SU-DHL-6 (cell line): Measurements from ENCODE around the gene KLF2.
A peak's percentile ranks its signal among the peaks of the same experiment; 100 is the strongest.

Source experiments
- H2AFZ ChIP-seq: fragments of 200-600 bp; sonication (generic); 2 replicates; pipeline ENCODE4 v1.6.1; 2014; ENCODE audit warnings: low read depth, mild to moderate bottlenecking, moderate library complexity, mixed read lengths, antibody characterized with exemption, low read length; ENCODE audit not compliant: severe bottlenecking
- H3F3A ChIP-seq: fragments of 200-600 bp; shearing (Covaris generic); 2 replicates; pipeline ENCODE4 v1.6.0; 2016; ENCODE audit warnings: antibody characterized with exemption, mild to moderate bottlenecking; ENCODE audit not compliant: insufficient read depth
- H3K27ac ChIP-seq: fragments of 200-600 bp; sonication (generic); 2 replicates; pipeline ENCODE4 v1.5.1; 2016; ENCODE audit warnings: low read depth, mild to moderate bottlenecking, low read length, moderate library complexity, mixed read lengths
- H3K27me3 ChIP-seq: fragments of 200-600 bp; sonication (generic), shearing (Covaris generic); 2 replicates; pipeline ENCODE4 v1.6.0; 2014; ENCODE audit warnings: mild to moderate bottlenecking, low read length
- H3K36me3 ChIP-seq: fragments of 200-600 bp; sonication (generic); 2 replicates; pipeline ENCODE4 v1.6.1; 2014; ENCODE audit warnings: mild to moderate bottlenecking, low read length, mixed read lengths
- H3K4me2 ChIP-seq: fragments of 300-600, 200-600 bp; shearing (Covaris generic), sonication (generic); 2 replicates; pipeline ENCODE4 v1.6.0; 2014; ENCODE audit warnings: low read length, low read depth, mild to moderate bottlenecking; ENCODE audit not compliant: poor library complexity, severe bottlenecking
- H3K4me3 ChIP-seq: fragments of 200-600 bp; sonication (generic); 2 replicates; pipeline ENCODE4 v1.5.1; 2014; ENCODE audit warnings: antibody characterized with exemption, low read length, mild to moderate bottlenecking, mixed read lengths; ENCODE audit not compliant: insufficient read depth, poor library complexity, severe bottlenecking
- H3K79me2 ChIP-seq: fragments of 200-600 bp; sonication (generic); 2 replicates; pipeline ENCODE4 v1.6.1; 2014; ENCODE audit warnings: mild to moderate bottlenecking, low read length, moderate library complexity; ENCODE audit not compliant: insufficient read depth
- H3K9ac ChIP-seq: fragments of 200-600 bp; sonication (generic); 2 replicates; pipeline ENCODE4 v1.7.0; 2014; ENCODE audit warnings: mild to moderate bottlenecking, low read length
- H3K9me2 ChIP-seq: fragments of 200-600 bp; sonication (generic); replicated peaks from 2 replicates; pipeline ENCODE4 v1.6.1; 2014; ENCODE audit warnings: low read length; ENCODE audit not compliant: insufficient read depth
- H3K9me3 ChIP-seq: fragments of 200-600 bp; sonication (generic); 2 replicates; pipeline ENCODE4 v1.6.1; 2014; ENCODE audit warnings: low read length, mixed read lengths; ENCODE audit not compliant: insufficient read depth
- H4K20me1 ChIP-seq: fragments of 200-600 bp; sonication (generic); 2 replicates; pipeline ENCODE4 v1.6.1; 2014; ENCODE audit warnings: low read depth, mild to moderate bottlenecking, antibody characterized with exemption, low read length, moderate library complexity, mixed read lengths
- EZH2phosphoT487 ChIP-seq: fragments of 200-600 bp; sonication (generic), shearing (Covaris generic); conservative IDR thresholded peaks from 2 replicates; pipeline ENCODE4 v1.6.1; 2018; ENCODE audit warnings: mild to moderate bottlenecking, antibody characterized with exemption, low read length, moderate library complexity, mixed read lengths
- TF ChIP-seq, protein P1 (sequence below): fragments of 200-600 bp; sonication (generic); IDR thresholded peaks from one replicate; pipeline ENCODE4 v1.5.1; 2017; ENCODE audit warnings: antibody characterized with exemption, mild to moderate bottlenecking, low read length, moderate library complexity; ENCODE audit not compliant: insufficient read depth, poor library complexity, severe bottlenecking

KLF2 gene

GRCh38 chr19:16327501-16327900 is 2.9 kb downstream of the KLF2 start:
- Histone ChIP-seq H3K36me3 (no peaks in the 10 kb centered on the region), H3K4me2 (no peak overlapping the region), H3K27me3 (no peaks in the 10 kb centered on the region), H3K9ac (no peak overlapping the region), H3F3A (peaks cover 9% of the 10 kb centered on the region), H3K9me2 (no peaks in the 10 kb centered on the region), H3K79me2 (no peaks in the 10 kb centered on the region), H4K20me1 (no peaks in the 10 kb centered on the region), H3K27ac (no peak overlapping the region), H3K4me3 (no peak overlapping the region), H3K9me3 (no peaks in the 10 kb centered on the region), H2AFZ (no peak overlapping the region)
- no peak for TF ChIP-seq EZH2phosphoT487
- TF ChIP-seq, protein P1, sequence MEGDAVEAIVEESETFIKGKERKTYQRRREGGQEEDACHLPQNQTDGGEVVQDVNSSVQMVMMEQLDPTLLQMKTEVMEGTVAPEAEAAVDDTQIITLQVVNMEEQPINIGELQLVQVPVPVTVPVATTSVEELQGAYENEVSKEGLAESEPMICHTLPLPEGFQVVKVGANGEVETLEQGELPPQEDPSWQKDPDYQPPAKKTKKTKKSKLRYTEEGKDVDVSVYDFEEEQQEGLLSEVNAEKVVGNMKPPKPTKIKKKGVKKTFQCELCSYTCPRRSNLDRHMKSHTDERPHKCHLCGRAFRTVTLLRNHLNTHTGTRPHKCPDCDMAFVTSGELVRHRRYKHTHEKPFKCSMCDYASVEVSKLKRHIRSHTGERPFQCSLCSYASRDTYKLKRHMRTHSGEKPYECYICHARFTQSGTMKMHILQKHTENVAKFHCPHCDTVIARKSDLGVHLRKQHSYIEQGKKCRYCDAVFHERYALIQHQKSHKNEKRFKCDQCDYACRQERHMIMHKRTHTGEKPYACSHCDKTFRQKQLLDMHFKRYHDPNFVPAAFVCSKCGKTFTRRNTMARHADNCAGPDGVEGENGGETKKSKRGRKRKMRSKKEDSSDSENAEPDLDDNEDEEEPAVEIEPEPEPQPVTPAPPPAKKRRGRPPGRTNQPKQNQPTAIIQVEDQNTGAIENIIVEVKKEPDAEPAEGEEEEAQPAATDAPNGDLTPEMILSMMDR = no peak

DNA sequence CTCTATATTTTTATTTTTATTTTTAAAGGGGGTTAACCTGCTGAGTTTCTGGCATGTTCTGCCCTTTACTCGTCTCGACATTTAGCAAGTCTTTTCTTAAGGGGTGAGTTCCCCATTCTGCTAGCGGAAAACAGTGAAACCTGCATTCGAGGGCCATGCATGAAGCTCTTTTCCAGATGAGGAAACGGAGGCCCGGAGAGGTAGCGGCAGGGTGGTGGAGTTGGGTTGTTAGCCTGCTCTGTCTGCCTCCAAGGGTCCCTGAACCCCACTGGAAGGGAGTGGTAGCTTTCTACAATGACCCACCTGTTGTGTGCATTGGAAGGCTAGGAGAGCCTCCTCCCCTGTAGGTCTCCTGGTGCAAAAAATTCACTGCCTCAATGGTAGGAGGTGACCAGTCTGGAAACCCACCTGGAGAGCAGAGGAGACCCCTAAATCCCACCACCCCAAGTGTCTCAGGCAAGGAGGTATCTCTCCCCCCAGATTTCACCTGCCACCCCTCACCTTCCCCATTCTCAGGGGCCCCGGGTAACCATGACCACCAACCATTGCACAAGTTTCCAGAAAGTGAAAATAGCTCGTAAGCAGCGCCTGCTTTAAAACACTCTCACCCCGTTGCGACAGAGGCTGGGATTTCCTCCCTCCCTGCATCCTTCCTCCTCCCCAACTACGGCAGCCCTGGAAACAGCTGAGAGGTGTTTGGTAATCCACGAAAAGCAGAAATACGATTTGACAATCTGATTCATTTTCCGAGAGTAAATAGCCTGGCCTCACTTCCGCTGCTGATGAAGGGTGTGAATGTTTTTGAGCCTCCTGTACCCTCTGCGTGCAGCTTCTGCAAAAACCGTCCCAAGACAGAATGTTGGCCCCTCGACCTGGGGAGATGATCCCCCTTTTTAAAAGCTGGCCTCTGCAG is 3.5 kb downstream of the KLF2 start:
- no peak overlapping the region for H3K4me3 ChIP-seq
- TF ChIP-seq EZH2phosphoT487 = no peak
- TF ChIP-seq, protein P1 = no peak
- peaks cover 9% of the 10 kb centered on the region for H3F3A ChIP-seq
- H3K79me2 ChIP-seq = no peaks in the 10 kb centered on the region
- no peak overlapping the region for H2AFZ ChIP-seq
- H3K27me3 ChIP-seq = no peaks in the 10 kb centered on the region
- H3K9ac ChIP-seq = no peak overlapping the region
- peak overlapping the region; percentile 15 for H3K4me2 ChIP-seq
- H3K9me3 ChIP-seq = no peaks in the 10 kb centered on the region
- H3K9me2 ChIP-seq = no peaks in the 10 kb centered on the region
- no peaks in the 10 kb centered on the region for H4K20me1 ChIP-seq
- H3K27ac ChIP-seq = no peak overlapping the region
- H3K36me3 ChIP-seq = no peaks in the 10 kb centered on the region

GRCh38 chr19:16328824-16329482 is 4.3 kb downstream of the KLF2 start:
- no peak overlapping the region for H3K4me3 ChIP-seq
- H3K27me3 ChIP-seq = no peaks in the 10 kb centered on the region
- H3K27ac ChIP-seq = no peak overlapping the region
- peaks cover 9% of the 10 kb centered on the region for H3F3A ChIP-seq
- H3K9me3 ChIP-seq = no peaks in the 10 kb centered on the region
- H3K9ac ChIP-seq = no peak overlapping the region
- H3K4me2 ChIP-seq = no peak overlapping the region
- TF ChIP-seq, protein P1 = no peak
- TF ChIP-seq EZH2phosphoT487 = no peak
- H4K20me1 ChIP-seq = no peaks in the 10 kb centered on the region
- H3K9me2 ChIP-seq = no peaks in the 10 kb centered on the region
- no peak overlapping the region for H2AFZ ChIP-seq
- no peaks in the 10 kb centered on the region for H3K36me3 ChIP-seq
- no peaks in the 10 kb centered on the region for H3K79me2 ChIP-seq
